ENCODE measurements around the gene DNAJC28.

- no peak for TF ChIP-seq CTCF (IDR thresholded peaks at IDR 0.05; ENCODE audit: insufficient read depth, low read length)
- TF ChIP-seq REST (IDR thresholded peaks at IDR 0.05; ENCODE audit: insufficient replicate concordance, low read depth): no peak
- TF ChIP-seq POLR2AphosphoS5 (IDR thresholded peaks at IDR 0.05; ENCODE audit: low read depth): no peak
- no peak for TF ChIP-seq SPI1 (IDR thresholded peaks at IDR 0.05; ENCODE audit: borderline replicate concordance, low read depth)
Measured at GRCh38 chr21:33490991-33491372, 534 bp downstream of the DNAJC28 start.
